Activated CD8-positive, alpha-beta memory T cell treated with anti-CD3 and anti-CD28 coated beads, Interleukin-2, amount 50 U/mL, for 24 hours (primary cell): ENCODE data around the gene P2RX2.

Source experiments
- DNase-seq: peaks from one replicate; pipeline ENCODE4 v3.0.0-alpha.2; 2020; ENCODE audit errors: extremely low read depth

The P2RX2 gene

DNA sequence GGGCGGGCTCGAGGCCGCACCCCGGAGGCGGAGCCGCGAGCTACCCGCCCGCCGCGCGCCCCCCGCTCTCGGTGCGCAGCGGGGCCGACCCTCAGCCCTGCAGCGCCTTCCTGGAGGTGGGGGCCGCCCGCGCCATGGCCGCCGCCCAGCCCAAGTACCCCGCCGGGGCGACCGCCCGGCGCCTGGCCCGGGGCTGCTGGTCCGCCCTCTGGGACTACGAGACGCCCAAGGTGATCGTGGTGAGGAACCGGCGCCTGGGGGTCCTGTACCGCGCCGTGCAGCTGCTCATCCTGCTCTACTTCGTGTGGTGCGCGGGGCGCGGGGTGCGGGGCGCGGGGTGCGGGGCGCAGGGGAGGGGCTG lies at the start of gene P2RX2:
Gene P2RX2 (plus strand): TSS at position 94 of the 361 bp plus-strand sequence. CDS start 41 bp downstream, at position 135.
- no peak for DNase-seq

DNA sequence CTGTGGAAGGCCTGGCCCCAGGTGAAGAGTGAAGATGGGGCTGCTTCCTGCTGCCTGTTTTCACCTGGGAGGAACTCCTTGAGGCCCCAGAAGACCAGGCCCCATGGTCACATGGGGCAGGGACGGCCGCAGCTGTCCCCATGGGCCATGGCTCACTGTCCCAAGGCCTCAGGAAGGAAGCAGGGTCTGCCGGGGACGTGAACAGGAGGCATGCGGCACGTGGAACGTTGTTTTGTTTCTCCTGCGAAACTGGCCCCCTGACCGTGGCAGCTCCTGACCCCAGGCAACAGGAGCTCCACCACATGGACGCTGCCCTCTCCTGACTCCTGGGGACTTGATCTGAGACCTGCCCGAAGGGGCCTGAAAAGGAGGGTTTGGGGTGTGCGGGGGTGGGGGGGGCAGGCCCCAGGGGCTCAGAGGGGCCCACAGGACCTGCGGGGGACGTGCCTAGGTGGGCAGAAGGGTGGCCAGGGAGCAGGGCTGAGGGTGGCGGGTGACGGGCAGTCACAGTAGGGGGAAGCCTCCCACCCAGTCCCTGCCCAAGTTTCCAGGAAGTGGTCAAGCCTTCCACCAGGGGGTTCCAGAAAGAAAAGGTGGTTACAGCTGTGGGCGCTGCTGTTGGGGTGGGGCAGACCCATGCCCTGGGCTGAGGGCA lies 49.6 kb upstream of the P2RX2 start:
- no peak for DNase-seq

DNA sequence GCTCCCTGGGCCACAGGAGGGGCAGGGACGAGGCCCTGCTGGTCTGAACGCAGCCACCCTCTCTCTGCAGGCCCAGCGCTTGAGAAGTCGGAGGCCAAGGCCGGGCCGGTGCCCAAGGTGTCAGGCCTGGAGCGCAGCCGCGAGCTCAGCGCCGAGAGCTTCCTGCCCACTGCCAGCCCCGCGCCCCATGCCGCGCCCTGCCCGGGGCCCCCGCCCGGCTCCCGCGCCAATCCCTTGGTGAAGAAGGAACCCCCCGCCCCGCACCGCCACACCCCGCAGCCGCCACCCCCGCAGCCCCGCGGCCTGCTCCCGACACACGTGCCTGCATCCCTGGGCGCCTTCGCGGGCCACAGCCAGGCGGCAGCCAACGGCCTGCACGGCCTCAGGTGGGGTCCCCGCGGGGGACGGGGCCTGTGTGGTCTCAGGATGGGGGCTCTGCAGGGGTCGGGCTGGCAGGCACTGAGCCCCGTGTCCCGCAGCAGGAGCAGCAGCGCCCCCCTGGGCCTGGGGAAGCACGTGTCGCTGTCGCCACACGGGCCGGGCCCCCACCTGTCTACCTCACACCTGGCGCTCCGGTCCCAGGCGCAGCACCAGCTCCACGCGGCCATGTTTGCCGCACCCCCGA lies 48.6 kb upstream of the P2RX2 start:
- no peak for DNase-seq

DNA sequence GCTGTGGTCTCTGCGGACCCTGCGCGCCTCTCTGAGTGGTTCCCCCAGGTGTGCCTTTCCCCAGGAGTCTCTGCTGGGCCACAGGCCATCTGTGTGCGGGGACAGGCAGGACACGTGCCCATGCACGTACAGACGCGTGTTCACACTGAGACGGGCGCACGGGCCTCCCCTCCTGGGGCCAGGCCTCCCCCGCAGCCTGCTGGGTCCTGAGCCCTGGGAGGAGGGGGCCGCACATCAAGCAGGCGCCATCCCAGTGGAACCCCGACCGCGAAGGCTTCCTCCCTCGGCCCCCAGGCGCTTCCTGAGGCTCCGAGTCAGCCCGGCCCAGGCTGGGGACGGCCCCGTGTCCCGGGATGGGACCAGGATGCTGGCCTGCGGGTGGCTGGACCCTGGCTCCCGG lies 47.9 kb upstream of the P2RX2 start:
- no peak for DNase-seq

DNA sequence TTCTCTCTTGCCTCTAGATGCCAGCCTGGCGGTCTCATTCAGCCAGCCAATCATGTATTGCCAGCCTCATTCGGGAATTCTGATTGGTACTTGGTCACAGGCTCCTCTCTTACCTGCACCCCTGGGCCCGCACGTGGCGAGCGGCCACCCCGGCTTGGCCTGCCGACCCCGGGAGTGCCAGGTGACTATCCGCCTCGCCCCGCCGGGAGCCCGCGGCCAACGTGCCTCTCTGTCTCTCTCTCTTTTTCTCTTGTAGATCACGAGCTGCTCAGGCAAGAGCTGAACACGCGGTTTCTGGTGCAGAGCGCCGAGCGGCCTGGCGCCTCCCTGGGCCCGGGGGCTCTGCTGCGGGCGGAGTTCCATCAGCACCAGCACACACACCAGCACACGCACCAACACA lies 47.5 kb upstream of the P2RX2 start:
- DNase-seq = no peak

DNA sequence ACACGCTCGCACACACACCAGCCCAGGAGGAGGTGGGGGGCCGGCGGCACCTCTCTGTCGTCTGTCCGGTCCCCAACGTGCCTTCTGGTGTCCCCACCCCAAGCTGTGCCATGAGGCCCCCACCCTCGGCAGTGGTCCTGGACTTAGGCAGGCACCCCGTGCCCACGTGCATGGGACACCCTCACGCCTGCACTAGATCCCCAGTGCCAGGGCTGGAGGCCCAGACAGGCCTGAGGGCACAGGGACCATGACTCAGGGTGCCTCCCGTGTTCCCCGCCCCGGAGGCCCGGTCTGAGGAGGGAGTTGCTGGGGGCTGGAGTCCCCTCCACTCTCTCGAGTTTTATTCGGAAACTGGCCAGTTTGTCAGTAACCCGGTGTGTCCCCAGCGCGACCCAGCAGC lies 47.0 kb upstream of the P2RX2 start:
- no peak for DNase-seq

DNA sequence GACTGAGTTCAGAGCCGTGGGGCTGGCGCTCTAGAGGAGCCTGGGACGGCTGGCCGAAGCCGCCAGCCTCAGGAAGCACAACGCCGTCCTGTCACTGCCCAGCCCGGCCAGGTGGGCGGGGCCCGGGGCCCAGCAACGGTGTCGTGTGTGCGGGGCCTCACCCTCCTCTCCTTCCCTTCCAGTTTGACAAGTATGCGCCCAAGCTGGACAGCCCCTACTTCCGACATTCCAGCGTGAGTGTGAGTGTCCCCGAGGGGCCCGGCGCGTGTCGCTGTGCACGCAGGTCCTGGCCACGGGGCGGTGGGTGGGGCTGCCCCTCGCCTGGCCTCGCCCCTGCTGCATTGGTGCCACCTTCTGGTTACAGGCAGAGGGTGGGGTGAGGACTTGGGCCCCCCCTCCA lies 46.5 kb upstream of the P2RX2 start:
- DNase-seq = no peak

DNA sequence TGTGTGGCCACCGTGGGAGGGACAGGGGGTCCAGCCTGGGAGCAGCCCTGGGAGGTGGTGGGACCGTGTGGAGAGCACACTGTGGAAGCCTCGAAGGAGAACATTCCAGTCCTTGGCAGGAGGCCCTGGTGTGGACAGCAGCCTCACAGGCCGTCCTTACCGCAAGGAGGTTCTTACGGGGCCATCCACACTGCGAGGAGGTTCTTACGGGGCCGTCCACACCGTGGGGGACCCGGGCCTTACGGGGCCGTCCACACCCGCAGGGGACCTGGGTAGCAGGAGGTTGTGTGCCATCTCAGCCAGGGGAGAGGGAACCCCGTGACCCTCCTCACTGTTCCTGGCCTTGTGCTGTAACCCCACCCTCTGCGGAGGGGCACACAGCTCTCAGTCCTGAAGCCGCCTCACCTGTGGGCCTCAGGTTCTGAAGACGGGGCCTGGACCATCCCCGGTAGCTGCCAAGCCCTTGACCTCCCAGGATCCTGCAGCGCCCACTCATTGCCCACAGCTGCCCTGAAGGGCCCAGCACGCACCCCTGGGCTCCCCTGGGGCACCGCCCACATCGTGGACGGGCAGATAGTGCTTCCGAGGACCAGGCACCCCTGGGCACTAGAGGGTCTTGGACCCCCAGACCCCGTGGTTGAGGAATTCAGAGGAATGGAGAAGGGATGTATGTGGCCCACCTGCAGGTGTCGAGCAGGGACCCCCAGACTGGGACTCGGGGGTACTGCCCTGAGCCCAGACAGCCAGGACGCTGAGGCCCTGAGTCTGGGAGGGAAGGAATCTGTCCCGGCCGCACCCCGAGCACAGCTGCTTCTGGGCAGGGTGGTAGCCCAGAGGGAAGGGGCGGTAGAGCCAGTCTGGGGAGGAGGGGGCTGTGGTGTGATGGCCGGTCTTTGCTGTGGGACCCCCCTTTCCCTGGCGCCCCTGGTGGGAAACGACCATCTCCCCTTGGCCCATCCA lies 45.5 kb upstream of the P2RX2 start:
- no peak for DNase-seq

DNA sequence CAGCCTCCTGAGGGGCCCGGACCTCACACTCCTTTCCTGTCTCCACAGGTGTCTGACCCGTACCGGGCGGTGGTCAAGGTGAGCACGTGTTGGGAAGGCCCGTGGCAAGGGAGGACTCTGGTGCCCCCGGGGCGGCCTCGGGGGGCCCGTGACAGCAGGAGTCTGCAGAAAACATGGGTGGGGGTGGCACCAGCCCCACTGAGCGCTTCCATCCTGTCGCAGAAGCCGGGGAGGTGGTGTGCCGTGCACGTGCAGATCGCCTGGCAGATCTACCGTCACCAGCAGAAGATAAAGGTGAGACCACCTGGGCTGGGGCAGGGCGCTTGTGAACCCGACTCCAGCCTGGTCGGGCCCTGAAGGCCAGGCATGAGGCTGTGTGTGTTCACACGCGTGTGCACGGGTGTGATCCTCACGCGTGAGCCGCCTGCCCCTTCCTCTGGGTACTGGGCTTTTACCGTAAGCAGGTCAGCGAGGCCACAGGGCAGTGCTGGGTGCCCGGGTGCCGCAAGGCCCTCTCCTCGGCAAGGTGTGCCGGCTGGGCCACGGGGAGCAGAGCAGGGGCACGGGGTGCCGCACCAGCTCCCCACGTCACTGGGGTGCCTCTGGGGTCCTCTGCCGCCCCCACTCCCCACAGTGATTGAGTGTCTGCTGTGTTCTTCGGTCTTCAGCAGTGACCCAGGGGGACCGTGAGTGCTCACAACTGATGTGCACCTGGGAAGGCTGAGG lies 44.1 kb upstream of the P2RX2 start:
- DNase-seq = no peak

DNA sequence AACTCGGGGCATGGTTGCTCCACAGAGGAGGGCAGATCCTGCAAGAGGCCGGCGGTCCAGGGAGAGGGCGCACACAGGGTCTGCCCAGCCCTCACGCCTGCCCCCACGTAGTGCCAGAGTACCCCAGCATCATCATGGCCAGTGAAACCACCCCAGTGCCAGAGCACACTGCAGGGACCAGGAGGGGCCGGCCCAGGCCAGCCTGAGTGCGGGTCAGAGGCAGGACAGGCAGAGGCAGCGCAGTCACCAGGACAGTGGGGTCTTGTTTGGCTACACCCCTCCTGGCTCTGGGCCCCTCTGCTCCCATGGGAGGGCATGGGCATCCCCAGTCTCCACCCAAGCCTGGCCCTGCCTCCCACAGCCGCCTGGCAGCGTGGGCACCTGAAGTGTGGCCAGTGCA lies 42.9 kb upstream of the P2RX2 start:
- no peak for DNase-seq

DNA sequence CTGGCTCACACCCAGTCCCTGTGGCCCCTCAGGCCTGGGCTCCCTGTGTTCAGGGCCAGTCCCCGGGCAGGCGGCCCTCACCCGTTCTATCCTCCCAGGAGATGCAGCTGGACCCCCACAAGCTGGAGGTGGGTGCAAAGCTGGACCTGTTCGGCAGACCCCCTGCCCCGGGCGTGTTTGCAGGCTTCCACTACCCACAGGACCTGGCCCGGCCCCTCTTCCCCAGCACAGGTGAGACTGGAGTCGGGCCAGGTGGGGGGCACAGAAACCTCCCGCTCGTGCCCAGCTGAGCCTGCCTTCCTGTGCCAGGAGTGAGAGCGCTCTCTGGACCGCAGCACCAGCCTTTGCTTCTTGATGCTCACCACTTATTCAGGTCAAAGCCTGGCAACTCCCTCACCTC lies 41.9 kb upstream of the P2RX2 start:
- DNase-seq = no peak

DNA sequence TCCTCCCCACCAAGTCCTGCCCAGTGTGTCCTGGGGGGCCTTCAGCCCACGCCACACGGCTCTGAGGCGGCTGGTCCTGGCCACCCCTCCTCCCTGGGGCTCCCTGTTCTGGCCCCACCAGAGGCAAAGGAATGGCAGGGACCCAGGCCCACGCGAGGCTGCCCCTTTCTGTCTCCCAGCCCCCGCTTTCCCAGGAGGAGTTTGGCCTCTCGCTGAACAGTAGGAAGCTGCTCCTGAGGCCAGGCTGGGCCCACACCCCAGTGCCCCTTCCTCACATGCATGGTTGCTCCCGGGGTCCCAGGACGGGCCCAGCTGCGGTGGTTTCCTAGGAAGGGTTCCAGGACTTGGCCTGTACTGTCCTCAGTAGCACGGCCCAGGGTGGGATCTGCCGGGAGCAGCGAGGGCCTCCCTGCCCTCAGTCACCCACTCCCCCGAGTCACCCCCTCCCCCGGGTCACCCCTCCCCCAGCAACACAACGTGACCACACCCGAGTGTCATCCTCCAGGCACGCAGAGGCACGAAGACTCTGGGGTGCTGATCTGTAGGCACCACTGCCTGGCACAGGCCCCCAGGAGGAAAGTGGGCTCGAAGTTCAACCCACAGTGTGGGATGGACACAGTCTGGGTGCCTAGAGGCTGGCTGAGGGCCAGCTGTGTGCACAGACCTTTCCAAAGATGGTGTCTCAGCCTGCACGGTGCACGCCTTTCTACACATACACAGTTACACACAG lies 41.2 kb upstream of the P2RX2 start:
- no peak for DNase-seq

DNA sequence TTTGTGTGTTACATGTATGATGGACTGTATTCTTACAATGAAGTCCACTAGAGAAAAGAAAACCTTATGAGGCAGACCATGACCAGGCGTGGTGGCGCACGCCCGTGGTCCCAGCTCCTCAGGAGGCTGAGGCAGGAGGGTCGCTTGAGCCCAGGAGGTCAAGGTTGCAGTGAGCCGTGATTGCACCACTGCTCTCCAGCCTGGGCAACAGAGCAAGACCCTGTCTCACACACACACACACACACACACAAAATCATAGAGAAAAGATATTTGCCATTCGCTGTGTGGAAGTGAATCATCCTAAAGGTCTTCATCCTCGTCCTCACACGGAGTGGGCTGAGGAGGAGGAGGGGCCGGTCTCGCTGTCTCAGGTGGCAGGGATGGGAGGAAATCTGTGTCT lies 40.5 kb upstream of the P2RX2 start:
- DNase-seq = no peak

DNA sequence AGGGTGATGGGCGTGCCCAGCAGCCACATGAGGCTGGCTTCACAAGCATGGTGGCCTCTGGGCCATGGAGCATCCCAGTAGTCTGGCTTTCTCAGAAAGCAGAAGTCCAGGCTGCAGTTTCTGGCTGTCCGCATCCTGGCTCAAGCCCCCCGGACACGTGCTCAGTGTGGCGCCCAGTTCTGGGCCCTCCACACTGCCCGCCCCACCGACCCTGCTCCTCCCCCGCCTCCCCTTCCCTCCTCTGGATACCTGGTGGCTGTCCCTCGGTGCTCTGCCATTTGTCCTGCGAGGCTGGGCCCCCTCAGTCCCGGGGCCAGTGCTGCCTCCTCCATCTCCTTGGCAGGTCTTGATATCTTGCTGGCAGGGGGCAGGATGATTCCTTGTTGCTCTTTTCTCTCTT lies 39.8 kb upstream of the P2RX2 start:
- DNase-seq = no peak

DNA sequence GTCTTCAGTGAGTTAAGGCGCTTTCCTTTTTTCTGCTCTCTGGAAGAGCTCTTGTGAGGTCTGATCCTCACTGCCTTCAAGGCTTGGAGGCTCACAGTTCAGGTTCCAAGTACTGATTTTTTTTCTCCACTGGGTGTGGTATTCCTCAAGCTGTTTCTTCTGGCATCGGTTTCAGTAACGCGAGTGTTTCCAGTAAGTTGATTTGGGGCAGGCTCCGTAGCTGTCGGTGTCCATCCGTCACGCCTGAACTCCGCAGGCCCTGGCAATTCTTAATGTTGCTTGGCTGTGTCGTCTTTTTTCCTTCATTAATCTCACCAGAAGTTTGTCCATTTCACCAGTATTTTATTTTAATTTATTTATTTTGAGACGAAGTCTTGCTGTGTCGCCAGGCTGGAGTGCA lies 38.8 kb upstream of the P2RX2 start:
- DNase-seq = no peak

DNA sequence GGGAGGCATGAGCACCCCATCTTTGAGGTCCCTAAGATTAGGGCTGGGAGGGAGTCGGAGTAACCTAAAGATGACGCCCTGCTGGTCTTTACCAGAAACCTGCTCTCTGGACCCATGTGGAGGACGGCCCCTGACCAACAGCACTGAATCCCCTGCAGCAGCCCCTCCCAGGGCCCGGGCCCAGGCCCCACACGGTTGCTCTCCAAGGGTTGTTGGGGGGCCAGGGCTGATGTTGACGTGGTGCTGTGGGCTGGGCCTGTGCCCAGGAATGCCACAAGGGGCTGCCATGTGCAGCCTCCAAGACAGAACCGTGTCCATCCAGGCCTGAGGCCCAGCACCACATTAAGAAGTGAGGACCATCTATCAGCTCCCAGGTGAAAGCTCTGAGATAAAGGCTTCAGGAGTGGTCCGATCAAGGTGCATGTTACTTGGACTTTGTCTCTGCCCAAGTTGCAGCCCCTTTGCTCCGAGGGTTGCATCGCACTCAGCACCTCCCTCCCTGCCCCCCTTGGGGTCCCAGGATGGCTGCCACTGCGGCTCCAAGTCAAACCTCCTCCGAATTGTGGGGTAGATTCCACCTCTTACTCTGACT lies 37.8 kb upstream of the P2RX2 start:
- no peak for DNase-seq

DNA sequence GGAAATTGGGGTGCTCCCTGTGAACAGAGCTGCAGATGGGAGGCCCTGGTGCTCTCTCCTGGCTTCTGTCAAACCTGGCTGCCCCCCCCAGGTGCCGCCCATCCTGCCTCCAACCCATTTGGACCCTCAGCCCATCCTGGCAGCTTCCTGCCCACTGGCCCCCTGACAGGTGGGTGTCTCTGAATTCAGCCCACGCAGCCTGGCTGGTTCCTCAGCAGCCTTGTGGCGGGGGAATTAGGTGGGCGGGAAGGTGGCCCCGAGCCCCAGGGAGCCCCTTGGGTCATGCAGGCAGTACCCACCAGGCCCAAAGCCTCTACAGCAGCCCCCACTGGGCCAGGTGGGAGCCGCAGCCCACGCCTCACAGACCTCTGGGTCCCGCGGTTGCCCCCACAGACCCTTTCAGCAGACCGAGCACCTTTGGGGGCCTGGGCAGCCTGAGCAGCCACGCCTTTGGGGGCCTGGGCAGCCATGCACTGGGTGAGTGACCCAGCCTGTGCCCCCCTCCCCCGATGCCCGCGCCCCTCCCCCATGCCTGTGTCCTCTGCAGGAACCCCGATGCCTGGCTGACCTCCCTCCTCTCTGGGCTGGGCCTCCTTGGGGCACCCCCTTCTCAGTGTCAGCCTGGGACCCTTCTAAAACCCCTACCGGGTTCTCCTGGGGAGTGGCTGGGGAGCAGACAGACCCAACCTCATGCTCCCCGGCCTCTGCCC lies 37.1 kb upstream of the P2RX2 start:
- no peak for DNase-seq

DNA sequence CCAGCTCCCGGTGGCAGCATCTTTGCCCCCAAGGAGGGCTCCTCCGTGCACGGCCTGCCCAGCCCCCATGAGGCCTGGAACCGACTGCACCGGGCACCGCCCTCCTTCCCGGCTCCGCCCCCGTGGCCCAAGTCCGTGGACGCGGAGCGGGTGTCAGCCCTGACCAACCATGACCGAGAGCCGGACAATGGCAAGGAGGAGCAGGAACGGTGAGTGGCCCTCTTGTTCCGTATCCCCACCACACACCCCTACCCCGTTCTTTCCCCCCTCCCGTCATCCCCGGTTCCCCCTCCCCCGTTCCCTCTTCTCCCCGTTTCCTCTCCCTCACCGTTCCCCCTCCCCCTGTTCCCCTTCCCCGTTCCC lies 36.5 kb upstream of the P2RX2 start:
- no peak for DNase-seq

DNA sequence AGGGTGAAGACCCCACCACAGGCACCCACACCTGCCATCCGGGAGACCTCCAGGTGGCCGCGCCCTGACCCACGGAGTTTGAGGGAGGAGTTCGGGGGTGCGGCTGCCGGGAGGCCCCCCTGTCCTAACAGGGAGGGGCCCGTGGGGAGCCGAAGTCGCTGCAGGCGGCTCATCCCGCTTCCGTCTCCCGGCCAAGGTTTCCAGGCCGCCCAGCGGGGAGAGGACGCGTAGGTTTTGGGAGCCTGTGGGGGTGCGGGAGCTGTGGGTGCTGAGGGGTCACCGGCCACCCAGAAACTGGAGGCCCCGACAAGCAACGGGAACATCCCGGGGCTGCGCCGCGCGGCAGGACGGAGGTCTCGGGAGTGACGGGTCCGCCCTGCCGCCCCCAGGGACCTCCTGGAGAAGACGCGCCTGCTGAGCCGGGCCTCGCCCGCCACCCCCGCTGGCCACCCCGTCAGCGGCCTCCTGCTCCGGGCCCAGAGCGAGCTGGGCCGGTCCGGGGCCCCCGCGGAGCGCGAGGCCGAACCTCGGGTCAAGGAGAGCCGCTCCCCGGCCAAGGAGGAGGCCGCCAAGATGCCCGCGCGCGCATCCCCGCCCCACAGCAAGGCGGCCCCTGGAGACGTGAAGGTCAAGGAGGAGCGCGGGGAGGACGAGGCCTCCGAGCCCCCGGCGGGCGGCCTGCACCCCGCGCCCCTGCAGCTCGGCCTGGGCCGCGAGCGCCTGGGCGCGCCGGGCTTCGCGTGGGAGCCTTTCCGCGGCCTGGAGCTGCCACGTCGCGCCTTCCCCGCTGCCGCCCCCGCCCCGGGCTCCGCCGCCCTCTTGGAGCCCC lies 35.8 kb upstream of the P2RX2 start:
- no peak for DNase-seq

DNA sequence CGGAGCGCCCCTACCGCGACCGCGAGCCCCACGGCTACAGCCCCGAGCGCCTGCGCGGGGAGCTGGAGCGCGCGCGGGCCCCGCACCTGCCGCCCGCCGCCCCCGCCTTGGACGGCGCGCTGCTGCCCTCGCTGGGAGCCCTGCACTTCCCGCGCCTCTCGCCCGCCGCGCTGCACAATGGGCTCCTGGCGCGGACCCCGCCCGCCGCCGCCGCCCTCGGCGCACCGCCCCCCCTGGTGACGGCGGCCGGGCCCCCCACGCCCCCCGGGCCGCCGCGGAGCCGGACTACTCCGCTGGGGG lies 35.2 kb upstream of the P2RX2 start:
- DNase-seq = no peak
